Fibroblast of pulmonary artery (primary cell): ENCODE data around the gene FNIP1.

Experiments used
- DNase-seq: peaks from one replicate; pipeline ENCODE4 v3.0.0-alpha.2; 2010; ENCODE audit warnings: low read depth
- H3K4me3 ChIP-seq: replicated peaks from 2 replicates; pipeline ENCODE4 v1.5.1; 2011; ENCODE audit warnings: low read depth, mild to moderate bottlenecking, control low read depth, low read length, moderate library complexity
- CTCF ChIP-seq: IDR thresholded peaks from 2 replicates; pipeline ENCODE4 v1.5.1; 2011; ENCODE audit warnings: mild to moderate bottlenecking, control low read depth, low read length, inconsistent platforms; ENCODE audit errors: missing control alignments

FNIP1 gene

GRCh38 chr5:131773805-131774204, 23.0 kb downstream of the FNIP1 start:
- no peak for TF ChIP-seq CTCF
- H3K4me3 ChIP-seq = no peak overlapping the region
- DNase-seq = no peak

DNA sequence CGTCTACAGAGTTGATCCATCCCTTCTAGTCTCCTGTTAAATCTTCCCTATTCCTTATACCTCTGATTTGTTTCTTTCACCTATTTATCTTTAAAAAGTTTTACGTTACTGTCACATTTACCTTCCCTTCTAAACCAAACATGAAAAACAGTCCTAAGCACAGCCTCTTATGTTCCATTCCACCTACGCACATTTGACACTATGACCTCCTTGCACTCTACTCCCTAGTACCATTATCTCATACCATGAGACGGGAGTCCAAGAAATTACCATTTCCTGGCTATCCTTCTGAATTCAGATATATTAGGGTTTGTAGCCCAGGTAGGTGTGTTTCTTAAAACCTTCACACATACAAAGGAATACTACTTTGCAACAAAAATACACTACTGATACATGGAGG, 25.1 kb downstream of the FNIP1 start:
- H3K4me3 ChIP-seq = no peak overlapping the region
- DNase-seq = no peak
- TF ChIP-seq CTCF = no peak

DNA sequence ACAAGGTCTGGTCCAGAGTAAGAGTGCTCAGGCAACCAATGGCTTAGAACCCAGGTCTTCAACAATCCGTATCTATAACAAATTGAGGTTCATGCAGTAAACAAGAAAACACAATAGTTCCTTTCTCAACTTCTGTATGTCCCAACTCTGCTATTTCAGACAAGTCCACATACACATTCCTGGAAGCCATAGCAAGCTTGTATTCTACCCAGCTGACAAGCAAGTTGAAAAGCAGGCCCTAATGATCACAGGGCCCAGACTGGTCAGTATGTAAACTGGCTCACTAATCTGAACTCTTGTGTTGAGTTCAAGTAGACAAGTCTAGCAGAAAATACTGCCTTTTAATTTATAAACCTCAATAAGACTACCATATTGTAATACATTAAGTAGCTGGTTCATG, 26.9 kb downstream of the FNIP1 start:
- no peak overlapping the region for H3K4me3 ChIP-seq
- no peak for TF ChIP-seq CTCF
- DNase-seq = no peak

- no peak for TF ChIP-seq CTCF
- no peak for DNase-seq
- no peak overlapping the region for H3K4me3 ChIP-seq
Measured at GRCh38 chr5:131769336-131769735, 27.5 kb downstream of the FNIP1 start.

DNA sequence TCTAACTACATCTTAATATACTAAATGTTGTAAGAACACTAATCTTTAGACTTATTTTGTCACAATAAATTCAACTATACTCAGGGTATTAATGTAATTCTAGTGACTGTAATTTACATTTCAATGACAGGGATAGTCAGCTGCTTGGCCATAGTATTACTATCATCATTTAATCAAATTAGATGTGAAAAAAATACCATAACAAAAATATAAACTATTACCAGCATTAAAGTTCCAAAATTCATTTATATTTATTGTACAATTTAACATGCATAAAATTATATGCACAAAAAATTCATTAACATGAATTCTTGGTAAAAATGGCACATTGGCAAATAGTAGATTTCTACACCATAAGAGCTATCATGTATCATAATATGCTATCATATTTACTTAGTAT, 28.9 kb downstream of the FNIP1 start:
- no peak for DNase-seq
- H3K4me3 ChIP-seq = no peak overlapping the region
- TF ChIP-seq CTCF = no peak

DNA sequence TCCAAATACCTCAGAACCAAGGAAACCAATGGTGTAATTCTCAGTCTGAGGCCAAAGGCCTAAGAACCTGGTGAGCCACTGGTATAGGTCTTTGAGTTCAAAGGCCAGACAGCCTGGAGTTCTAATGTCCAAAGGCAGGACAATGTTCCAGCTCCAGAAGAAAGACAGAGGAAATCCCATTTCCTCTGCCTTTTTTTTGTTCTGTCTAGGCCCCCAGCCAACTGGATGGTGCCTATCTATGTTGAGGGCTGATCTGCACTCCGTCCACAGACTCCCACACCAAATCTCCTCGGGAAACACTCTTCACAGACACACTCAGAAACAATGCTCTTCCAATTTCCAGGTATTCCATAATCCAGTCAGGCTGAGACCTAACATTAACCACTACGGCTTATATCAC, 30.1 kb downstream of the FNIP1 start:
- TF ChIP-seq CTCF = no peak
- H3K4me3 ChIP-seq = no peak overlapping the region
- peak; percentile 54 for DNase-seq

DNA sequence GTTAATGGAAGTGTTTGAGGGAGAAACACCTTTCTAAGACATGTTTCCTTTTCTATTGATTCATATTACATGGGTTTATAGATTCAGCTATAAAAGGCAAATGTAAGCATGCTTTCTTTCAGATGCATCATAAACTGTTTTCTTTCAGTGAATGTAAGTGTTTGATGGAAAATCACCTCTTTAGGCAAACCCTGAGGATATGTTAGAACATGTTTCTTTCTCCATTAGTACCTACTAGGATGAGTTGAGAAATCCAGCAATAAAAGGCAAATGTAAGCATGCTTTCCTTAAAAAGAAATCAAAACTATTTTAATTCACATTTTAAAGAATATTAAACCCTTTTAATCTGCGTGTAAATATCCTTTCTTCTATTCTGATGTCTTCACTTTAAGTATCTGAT, 31.6 kb downstream of the FNIP1 start:
- DNase-seq = no peak
- no peak overlapping the region for H3K4me3 ChIP-seq
- TF ChIP-seq CTCF = no peak
